OCI-LY7 (cell line): ENCODE results near the gene AATK. TPM values are rescaled to one million over a fixed set of nuclear protein-coding genes. Genes with fewer than 3 reads are reported as not detected.

Experiments
- BruUV-seq: library from RNA; stranded (reverse); fragments of 400-500 nt; replicated peaks from 2 replicates; lab custom pipeline; 2021; lab: Mats Ljungman, UMichigan
- CTCF ChIA-PET: fragments of 300-600 bp; sonication (Branson Sonifier 250); formaldehyde crosslinking; loops from one replicate; lab custom pipeline; 2022; ENCODE audit warnings: antibody characterized with exemption; ENCODE audit not compliant: unreplicated experiment; lab: Charles Lee
- POLR2A ChIA-PET: fragments of 300-600 bp; sonication (Branson Sonifier 250); formaldehyde crosslinking; loops from one replicate; lab custom pipeline; 2022; ENCODE audit warnings: antibody characterized with exemption; lab: Charles Lee
- DNase-seq: peaks from one replicate; pipeline ENCODE4 v3.0.0-alpha.2; 2015; ENCODE audit warnings: low spot score
- H2AFZ ChIP-seq: fragments of 200-600 bp; sonication (generic), shearing (Covaris generic); 2 replicates; pipeline ENCODE4 v1.6.1; 2014; ENCODE audit warnings: mild to moderate bottlenecking, antibody characterized with exemption, low read length, moderate library complexity
- H3K27ac ChIP-seq: fragments of 200-600 bp; sonication (generic); 2 replicates; pipeline ENCODE4 v1.5.1; 2014; ENCODE audit warnings: mixed run types, low read depth, mild to moderate bottlenecking, moderate library complexity, low read length, inconsistent platforms; ENCODE audit not compliant: poor library complexity, severe bottlenecking
- H3K36me3 ChIP-seq: fragments of 200-600 bp; sonication (generic); 2 replicates; pipeline ENCODE4 v1.6.1; 2014; ENCODE audit warnings: mild to moderate bottlenecking, antibody characterized with exemption, low read length, moderate library complexity, mixed read lengths; ENCODE audit not compliant: insufficient read depth
- H3K4me1 ChIP-seq: fragments of 200-600 bp; sonication (generic); 2 replicates; pipeline ENCODE4 v1.5.1; 2014; ENCODE audit warnings: mild to moderate bottlenecking, low read length; ENCODE audit not compliant: insufficient read depth, poor library complexity, severe bottlenecking
- H3K4me2 ChIP-seq: fragments of 200-600 bp; sonication (generic); 2 replicates; pipeline ENCODE4 v1.6.1; 2014; ENCODE audit warnings: mild to moderate bottlenecking, low read length
- H3K4me3 ChIP-seq: fragments of 200-600 bp; sonication (generic); 2 replicates; pipeline ENCODE4 v1.5.1; 2014; ENCODE audit warnings: mild to moderate bottlenecking, low read depth, low read length; ENCODE audit not compliant: poor library complexity, severe bottlenecking
- H3K79me2 ChIP-seq: fragments of 200-600 bp; sonication (generic); 2 replicates; pipeline ENCODE4 v1.6.1; 2016; ENCODE audit warnings: low read depth, mild to moderate bottlenecking, low read length, moderate library complexity, mixed read lengths; ENCODE audit not compliant: insufficient read depth
- H3K9me2 ChIP-seq: fragments of 200-600 bp; sonication (generic); 2 replicates; pipeline ENCODE4 v1.6.1; 2016; ENCODE audit warnings: mild to moderate bottlenecking, low read length, mixed read lengths; ENCODE audit not compliant: insufficient read depth
- H3K9me3 ChIP-seq: fragments of 200-600 bp; sonication (generic); 2 replicates; pipeline ENCODE4 v1.6.1; 2014; ENCODE audit warnings: mild to moderate bottlenecking, mixed run types, low read length, mixed read lengths
- H4K20me1 ChIP-seq: fragments of 200-600 bp; sonication (generic); 2 replicates; pipeline ENCODE4 v1.6.1; 2014; ENCODE audit warnings: mild to moderate bottlenecking, antibody characterized with exemption, low read length, moderate library complexity, mixed read lengths; ENCODE audit not compliant: insufficient read depth
- EZH2phosphoT487 ChIP-seq: fragments of 200-600 bp; sonication (generic); IDR thresholded peaks from 2 replicates; pipeline ENCODE4 v1.6.1; 2018; ENCODE audit warnings: low read depth, borderline replicate concordance, mild to moderate bottlenecking, mixed run types, antibody characterized with exemption, low read length, moderate library complexity, mixed read lengths
- intact Hi-C: fragments of 100-400 bp; cut with micrococcal nuclease; formaldehyde crosslinking; loops from one replicate; pipeline ENCODE4 v1.10.0; 2022; ENCODE audit not compliant: unreplicated experiment
- total RNA-seq, 2 experiments: library from RNA; depleted of rRNA in 1 of 2; stranded (reverse); fragments of >200 nt in 1 of 2; shearing (Covaris generic) in 1 of 2; gene quantifications; 2 replicates each; pipeline ENCODE4 v1.2.3, GENCODE V29; 2014 to 2022
- TF ChIP-seq, protein P1 (sequence below): fragments of 200-600 bp; sonication (generic); conservative IDR thresholded peaks from 2 replicates; pipeline ENCODE4 v1.5.1; 2014; ENCODE audit warnings: mild to moderate bottlenecking, antibody characterized with exemption, low read length, moderate library complexity, mixed read lengths

The AATK gene
- total RNA-seq, 2 experiments from 2014 or later: 0.03 TPM; not detected in 1

DNA sequence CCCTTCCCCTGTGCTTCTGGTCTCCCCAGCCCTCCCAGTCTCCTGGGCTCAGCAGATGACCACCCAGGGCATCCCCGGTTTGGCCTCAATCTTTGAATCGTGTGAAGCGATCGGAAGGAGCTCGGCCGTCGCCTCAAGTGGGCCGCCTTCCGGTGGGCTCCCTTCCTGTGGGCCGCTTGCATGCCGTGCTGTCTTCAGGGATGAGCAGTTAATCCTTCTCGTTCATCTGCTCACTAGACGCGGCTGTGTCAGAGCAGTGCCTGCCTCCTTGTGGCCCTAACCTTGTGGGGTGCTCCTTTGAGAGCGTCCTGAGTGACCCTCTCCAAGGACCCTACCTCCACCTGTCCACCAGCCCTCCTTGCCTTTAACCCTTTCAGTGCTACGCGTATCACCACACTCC lies 90.7 kb downstream of the AATK start:
- Histone ChIP-seq H2AFZ (no peak overlapping the region), H3K4me2 (no peak overlapping the region), H3K4me1 (no peaks in the 10 kb centered on the region), H3K27ac (no peak overlapping the region), H3K9me3 (no peaks in the 10 kb centered on the region), H3K79me2 (no peaks in the 10 kb centered on the region), H4K20me1 (no peaks in the 10 kb centered on the region), H3K36me3 (no peaks in the 10 kb centered on the region), H3K4me3 (no peak overlapping the region), H3K9me2 (no peaks in the 10 kb centered on the region)
- no TSS peak for BruUV-seq
- TF ChIP-seq, protein P1, sequence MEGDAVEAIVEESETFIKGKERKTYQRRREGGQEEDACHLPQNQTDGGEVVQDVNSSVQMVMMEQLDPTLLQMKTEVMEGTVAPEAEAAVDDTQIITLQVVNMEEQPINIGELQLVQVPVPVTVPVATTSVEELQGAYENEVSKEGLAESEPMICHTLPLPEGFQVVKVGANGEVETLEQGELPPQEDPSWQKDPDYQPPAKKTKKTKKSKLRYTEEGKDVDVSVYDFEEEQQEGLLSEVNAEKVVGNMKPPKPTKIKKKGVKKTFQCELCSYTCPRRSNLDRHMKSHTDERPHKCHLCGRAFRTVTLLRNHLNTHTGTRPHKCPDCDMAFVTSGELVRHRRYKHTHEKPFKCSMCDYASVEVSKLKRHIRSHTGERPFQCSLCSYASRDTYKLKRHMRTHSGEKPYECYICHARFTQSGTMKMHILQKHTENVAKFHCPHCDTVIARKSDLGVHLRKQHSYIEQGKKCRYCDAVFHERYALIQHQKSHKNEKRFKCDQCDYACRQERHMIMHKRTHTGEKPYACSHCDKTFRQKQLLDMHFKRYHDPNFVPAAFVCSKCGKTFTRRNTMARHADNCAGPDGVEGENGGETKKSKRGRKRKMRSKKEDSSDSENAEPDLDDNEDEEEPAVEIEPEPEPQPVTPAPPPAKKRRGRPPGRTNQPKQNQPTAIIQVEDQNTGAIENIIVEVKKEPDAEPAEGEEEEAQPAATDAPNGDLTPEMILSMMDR: no peak
- TF ChIP-seq EZH2phosphoT487: no peak
- DNase-seq: no peak
- intact Hi-C loops: no loop called here
- ChIA-PET POLR2A (no interaction called here), CTCF (no interaction called here)

DNA sequence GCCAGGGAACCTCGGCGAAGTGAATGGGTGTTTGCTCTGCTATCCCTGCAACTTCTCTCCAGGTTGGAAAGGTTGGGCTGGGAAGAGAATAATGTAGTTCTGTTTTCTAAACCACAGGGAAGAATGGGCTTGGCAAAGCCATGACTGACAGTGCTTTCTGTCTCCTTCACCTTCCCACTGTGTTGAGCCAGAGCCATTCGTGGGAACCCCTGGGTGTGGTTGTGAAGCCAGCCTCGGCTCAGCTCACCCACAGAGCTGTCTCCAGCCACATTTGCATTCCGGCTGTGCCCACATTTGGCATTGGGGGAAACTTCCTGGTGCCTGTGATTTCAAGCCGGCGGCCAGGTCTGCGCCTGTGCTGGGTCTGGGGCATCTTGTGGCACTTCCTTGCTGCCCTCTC lies 91.1 kb downstream of the AATK start:
- no peak overlapping the region for H2AFZ ChIP-seq
- no peak overlapping the region for H3K4me3 ChIP-seq
- ChIA-PET POLR2A (no interaction called here), CTCF (no interaction called here)
- no peaks in the 10 kb centered on the region for H3K4me1 ChIP-seq
- no peaks in the 10 kb centered on the region for H3K36me3 ChIP-seq
- no TSS peak for BruUV-seq
- intact Hi-C loops: no loop called here
- DNase-seq: no peak
- H3K9me3 ChIP-seq: no peaks in the 10 kb centered on the region
- no peak overlapping the region for H3K4me2 ChIP-seq
- TF ChIP-seq, protein P1: no peak
- TF ChIP-seq EZH2phosphoT487: no peak
- no peaks in the 10 kb centered on the region for H3K79me2 ChIP-seq
- no peaks in the 10 kb centered on the region for H4K20me1 ChIP-seq
- no peak overlapping the region for H3K27ac ChIP-seq
- no peaks in the 10 kb centered on the region for H3K9me2 ChIP-seq

DNA sequence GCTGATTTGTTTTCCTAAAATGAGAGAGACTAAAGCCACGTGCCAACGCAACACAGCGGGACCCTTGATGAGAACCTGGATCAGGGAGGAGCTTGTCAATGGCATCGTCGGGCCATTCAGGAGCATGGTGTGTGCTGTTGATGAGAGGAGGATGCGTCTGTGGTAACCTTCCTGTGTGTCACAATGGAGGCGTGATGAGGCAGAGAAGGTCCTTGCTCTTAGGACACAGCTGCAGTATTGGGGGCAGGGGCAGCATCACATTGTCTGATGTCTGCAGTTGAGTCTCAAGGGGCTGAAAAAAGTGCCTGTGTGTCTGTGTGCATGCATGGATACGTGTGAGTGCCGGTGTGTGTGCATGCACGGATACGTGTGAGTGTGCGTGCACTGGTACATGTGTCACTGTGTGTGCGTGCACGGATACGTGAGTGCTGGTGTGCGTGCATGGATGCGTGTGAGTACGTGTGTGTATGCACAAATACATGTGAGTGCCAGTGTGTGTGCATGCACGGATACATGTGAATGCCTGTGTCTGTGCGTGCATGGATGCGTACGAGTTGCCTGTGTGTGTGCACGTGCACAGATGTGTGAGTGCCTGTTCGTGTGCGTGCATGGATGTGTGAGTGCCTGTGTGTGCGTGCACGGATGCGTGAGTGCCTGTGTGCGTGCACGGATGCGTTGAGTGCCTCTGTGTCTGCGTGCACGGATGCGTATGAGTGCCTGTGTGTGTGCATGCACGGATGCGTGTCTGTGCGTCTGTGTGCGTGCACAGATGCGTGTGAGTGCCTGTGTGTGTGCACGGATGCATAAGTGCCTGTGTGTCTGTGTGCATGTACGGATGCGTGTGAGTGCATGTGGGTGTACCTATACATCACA lies 91.8 kb downstream of the AATK start:
- Histone ChIP-seq H3K9me3 (no peaks in the 10 kb centered on the region), H4K20me1 (no peaks in the 10 kb centered on the region), H3K27ac (no peak overlapping the region), H3K4me1 (no peaks in the 10 kb centered on the region), H3K4me3 (no peak overlapping the region), H3K9me2 (no peaks in the 10 kb centered on the region), H2AFZ (no peak overlapping the region), H3K79me2 (no peaks in the 10 kb centered on the region), H3K36me3 (no peaks in the 10 kb centered on the region), H3K4me2 (no peak overlapping the region)
- TF ChIP-seq EZH2phosphoT487: no peak
- TF ChIP-seq, protein P1: no peak
- no peak for DNase-seq
- intact Hi-C loops: no loop called here
- CTCF ChIA-PET: no interaction called here
- BruUV-seq: no TSS peak
- POLR2A ChIA-PET: no interaction called here
